ENCODE measurements around the gene ARRDC1. TPM values are rescaled to one million over a fixed set of nuclear protein-coding genes. Genes with fewer than 3 reads are reported as not detected.
A peak's percentile ranks its signal among the peaks of the same experiment; 100 is the strongest.

Gene ARRDC1
- total and polyA plus RNA-seq, 9 of the 15 experiments (the other 6 are each of a cell fraction or from before 2014, with no cell fraction given): 0.21 to 45.3 (median 18.6) TPM

DNA sequence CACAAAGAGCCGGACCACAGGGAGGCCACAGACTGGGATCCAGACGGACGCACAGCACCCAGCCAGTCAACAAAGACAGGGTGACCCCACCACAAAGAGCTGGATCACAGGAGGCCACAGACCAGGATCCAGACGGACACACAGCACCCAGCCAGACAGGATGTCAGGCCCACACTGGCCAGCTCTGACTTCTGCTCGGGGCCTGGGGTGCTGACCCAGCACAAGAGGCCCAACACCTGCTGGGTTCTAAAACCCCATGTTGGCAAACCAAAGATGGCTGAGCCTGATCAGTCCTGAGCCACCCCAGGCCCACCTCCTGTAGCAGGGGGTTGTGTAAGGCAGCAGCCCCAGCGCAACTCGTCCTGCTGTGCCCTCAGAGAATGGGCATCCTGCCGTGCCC lies 21.5 kb upstream of the ARRDC1 start:
- peaks cover 11 to 65% of the 10 kb centered on the region in 2 experiments; a peak in 4 of 5 replicates for H3K4me1 ChIP-seq (replicated peaks in 1 of 2; ENCODE audit: control insufficient read depth in 2 of 2, insufficient read depth in 2 of 2, low read length in 2 of 2)
- ChIA-PET POLR2A (interaction anchor here (0.5 to 0.7 kb wide), 3 partner anchors 355 to 805 kb away, joined by 3 to 4 read pairs (median 3); no protein-coding TSS in a partner anchor), CTCF (ENCODE audit: low intra/inter-chr PET ratio) (no interaction called here)
- peaks cover 13% of the 10 kb centered on the region; the same call in 1 of the 2 replicates for H4K20me1 ChIP-seq (replicated peaks; ENCODE audit: control insufficient read depth, insufficient read depth, low read length)
- H3K79me2 ChIP-seq (ENCODE audit: control insufficient read depth, insufficient read depth, low read length): peaks cover 17% of the 10 kb centered on the region
- peaks cover 8% of the 10 kb centered on the region for H3K9me1 ChIP-seq (ENCODE audit: control insufficient read depth, insufficient read depth, low read length)
- BruUV-seq (replicated peaks): no TSS peak
- peaks cover 89% of the 10 kb centered on the region; the same call in 2 of the 3 replicates for H3K36me3 ChIP-seq (ENCODE audit: control insufficient read depth, insufficient read depth, low read length)
- no peak overlapping the region for H2AFZ ChIP-seq (ENCODE audit: low read depth, low read length)
- no peak overlapping the region for H3K27ac ChIP-seq (ENCODE audit: extremely low read depth, low read depth, low read length)
- no peak overlapping the region for H3K4me2 ChIP-seq (ENCODE audit: insufficient read depth, low read length)
- H3K4me3 ChIP-seq: no peak overlapping the region
- FAIRE-seq (no peak), DNase-seq (ENCODE audit: extremely low read depth in 1 of 4, low spot score in 3 of 4) (no peak), ATAC-seq (no peak)
- no peaks in the 10 kb centered on the region for H3K27me3 ChIP-seq (ENCODE audit: control insufficient read depth in 2 of 2, insufficient read depth in 2 of 2, low read length in 2 of 2)
- intact Hi-C loops (cut with micrococcal nuclease) (loop anchor here (10.0 kb wide), 1 partner anchor 91 kb away; no protein-coding TSS in a partner anchor), in situ Hi-C loops (cut with MboI) (no loop called here)
- no peaks in the 10 kb centered on the region for H3K9me3 ChIP-seq (replicated peaks; ENCODE audit: control insufficient read depth, insufficient read depth, low read depth, low read length)
- 90% methylated on average over 8 of the region's 8 CpGs for WGBS (ENCODE audit: insufficient coverage, low coverage, missing lambda C conversion rate)
- H3K9ac ChIP-seq (ENCODE audit: insufficient read depth in 1 of 2, low read depth in 2 of 2, low read length in 2 of 2): peak overlapping the region in 1 of 2 experiments; percentile 83; a peak in 2 of 4 replicates
- TF ChIP-seq YY1 (IDR thresholded peaks at IDR 0.05; ENCODE audit: borderline replicate concordance in 1 of 3, control insufficient read depth in 1 of 3, extremely low read depth in 1 of 3, insufficient read depth in 3 of 3, insufficient read length in 1 of 3, insufficient replicate concordance in 2 of 3, low read depth in 1 of 3, low read length in 2 of 3): no peak
- peak; percentile 55 for TF ChIP-seq RBFOX2 (IDR thresholded peaks at IDR 0.05; ENCODE audit: low read depth, low read length)
- no peak for TF ChIP-seq MAFG (tag; conservative IDR thresholded peaks at IDR 0.05)
- no peak for TF ChIP-seq MTA1 (IDR thresholded peaks at IDR 0.05; ENCODE audit: borderline replicate concordance)
- TF ChIP-seq U2AF2 (optimal IDR thresholded peaks at IDR 0.05; ENCODE audit: low read depth, low read length): no peak
- no peak for TF ChIP-seq MAFF (IDR thresholded peaks at IDR 0.05; ENCODE audit: low read length)
- peak; percentile 49; the same call in 1 of the 2 replicates for TF ChIP-seq POLR2G (IDR thresholded peaks at IDR 0.05; ENCODE audit: low read depth, low read length)
- TF ChIP-seq MCM7 (IDR thresholded peaks at IDR 0.05): no peak
- no peak for TF ChIP-seq MTA2 (IDR thresholded peaks at IDR 0.05; ENCODE audit: low read depth)

Measured in K562 (cell line).